DLD1 (cell line): ENCODE data around the gene PKD2L1.
"Not testable (repeated sequence)": the region's sequence is repeated elsewhere in the genome, so short reads cannot be mapped to it uniquely, and the experiment has no call there.

Experiments
- in situ Hi-C: cut with HindIII; loops from 2 replicates; pipeline ENCODE4 v1.10.0; 2017; ENCODE audit warnings: low sequenced_read_pairs

Gene PKD2L1

GRCh38 chr10:100291356-100291755 lies 38.7 kb downstream of the PKD2L1 start:
- in situ Hi-C loops, result no loop called here

DNA sequence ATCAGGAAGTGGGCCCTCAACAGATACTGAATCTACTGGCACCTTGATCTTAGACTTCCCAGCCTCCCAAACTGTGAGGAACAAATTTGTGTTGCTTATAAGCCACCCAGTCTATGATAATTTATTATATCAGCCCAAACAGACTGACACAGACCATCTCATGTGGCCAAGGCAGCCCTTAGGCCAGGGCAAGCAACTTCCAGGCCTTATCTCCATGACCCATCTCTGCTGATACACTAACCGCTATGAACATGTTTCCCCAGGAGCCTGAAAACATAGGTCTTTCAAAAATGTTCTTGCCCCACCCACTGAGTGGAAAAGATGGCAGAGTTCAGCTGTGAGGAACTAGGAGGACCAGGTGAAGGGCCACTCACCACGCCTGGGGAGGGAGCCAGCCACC lies 40.4 kb downstream of the PKD2L1 start:
- in situ Hi-C loops, result no loop called here

DNA sequence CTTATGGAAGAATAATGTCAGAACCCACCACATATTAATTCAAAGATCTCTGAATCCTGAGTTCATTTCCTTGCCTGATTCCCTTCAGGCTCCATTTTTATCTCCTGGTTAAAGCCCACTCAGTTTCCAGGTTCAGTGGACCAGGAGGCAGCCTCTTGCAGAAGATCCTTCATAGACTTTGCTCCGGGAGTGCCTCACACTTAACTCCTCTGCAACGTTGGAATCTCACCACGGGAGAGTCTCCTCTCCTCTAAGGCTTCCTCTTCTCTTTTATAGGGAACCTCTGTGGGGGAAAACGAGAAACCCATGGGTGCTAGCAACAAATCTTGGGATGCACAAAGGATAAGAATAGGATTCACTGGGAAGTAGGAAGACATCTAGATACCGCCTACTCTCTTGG lies 41.8 kb downstream of the PKD2L1 start:
- in situ Hi-C loops, result no loop called here

DNA sequence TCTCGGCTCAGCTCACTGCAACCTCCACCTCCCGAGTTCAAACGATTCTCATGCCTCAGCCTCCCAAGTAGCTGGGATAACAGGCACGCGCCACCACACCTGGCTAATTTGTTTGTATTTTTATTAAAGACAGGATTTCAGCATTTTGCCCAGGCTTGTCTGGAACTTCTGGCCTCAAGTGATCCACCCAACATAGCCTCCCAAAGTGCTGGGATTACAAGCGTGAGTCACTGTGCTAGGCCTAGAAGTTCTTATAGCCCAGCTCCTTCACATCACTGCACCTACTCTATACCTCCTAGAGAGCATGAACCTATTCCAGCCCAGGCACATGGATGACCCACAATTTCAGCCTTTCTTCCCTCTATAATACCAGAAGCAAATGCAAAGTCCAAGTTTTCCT lies 42.3 kb downstream of the PKD2L1 start:
- in situ Hi-C loops, result no loop called here

DNA sequence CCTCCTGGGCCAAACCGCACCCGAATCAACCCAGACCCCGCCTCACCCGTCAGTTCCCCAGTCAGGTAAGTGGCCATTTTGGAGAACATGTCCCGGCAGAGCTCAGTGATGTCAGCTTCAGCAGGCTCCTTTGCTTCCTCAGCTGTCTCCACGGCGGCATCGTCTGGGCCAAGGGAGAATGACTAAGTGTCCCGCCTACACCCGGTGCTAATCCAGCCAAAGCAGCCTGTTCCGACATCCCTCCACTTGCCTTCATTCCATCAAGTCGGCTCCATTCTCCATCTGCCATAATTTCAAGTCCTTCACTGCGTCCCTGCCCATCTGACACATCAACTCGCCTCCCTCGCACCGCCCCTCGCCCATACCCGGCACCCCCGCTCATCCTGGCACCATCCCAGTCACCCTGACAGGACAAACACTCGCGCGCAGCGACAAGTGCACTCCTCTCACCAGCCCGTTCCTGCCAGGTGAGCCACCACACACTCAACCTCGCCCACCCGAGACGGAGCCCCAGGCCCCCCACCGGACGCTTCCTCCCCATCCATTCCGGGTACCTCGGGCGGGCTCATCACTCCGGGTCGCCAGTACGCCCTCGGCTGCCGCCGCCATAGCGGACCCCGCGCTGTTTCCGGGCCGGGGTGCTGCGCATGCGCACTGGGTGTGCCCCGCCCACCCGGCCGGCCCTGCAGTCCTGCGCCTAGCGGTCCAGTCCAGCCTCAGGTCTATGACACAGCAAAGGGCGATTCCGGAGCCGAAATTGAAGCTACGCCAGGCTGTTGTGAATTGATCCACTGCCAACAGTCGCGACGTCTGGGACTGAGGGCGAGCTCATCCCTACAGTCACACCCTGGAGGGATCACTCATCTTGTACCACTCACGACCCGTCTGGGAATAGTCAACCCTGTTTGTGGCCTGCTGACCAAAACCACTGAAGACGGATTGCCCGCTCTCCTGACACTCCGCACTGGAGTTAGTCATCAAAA lies 43.7 kb downstream of the PKD2L1 start, which contains the start of gene BLOC1S2:
Gene BLOC1S2, minus strand, starts transcription at position 630 of the 983 bp plus-strand sequence. Its CDS starts 21 bp downstream, at position 609.
- in situ Hi-C loops, result no loop called here

GRCh38 chr10:100285326-100285725 lies 44.7 kb downstream of the PKD2L1 start:
- in situ Hi-C loops, result not testable (repeated sequence)

DNA sequence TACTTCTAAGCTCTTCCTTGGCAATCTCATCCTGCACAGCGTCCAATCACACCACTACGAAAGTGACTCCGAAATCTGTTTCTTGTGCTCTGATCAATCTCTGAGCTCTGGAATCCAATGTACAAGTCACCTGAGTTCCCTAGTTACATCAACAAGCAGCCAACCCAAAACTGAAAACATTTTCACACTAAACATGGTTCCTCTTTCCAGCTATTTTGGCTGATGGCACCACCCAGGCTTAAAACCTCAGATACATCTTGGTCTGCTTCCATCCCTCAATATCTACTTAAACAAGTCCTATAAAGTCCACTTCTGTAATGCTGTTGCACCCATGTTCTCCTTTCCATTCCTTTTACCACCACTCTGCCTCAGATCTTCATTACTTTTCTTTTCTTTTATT lies 47.1 kb downstream of the PKD2L1 start:
- in situ Hi-C loops, result no loop called here

GRCh38 chr10:100276971-100277370 lies 53.1 kb downstream of the PKD2L1 start:
- in situ Hi-C loops, result not testable (repeated sequence)

DNA sequence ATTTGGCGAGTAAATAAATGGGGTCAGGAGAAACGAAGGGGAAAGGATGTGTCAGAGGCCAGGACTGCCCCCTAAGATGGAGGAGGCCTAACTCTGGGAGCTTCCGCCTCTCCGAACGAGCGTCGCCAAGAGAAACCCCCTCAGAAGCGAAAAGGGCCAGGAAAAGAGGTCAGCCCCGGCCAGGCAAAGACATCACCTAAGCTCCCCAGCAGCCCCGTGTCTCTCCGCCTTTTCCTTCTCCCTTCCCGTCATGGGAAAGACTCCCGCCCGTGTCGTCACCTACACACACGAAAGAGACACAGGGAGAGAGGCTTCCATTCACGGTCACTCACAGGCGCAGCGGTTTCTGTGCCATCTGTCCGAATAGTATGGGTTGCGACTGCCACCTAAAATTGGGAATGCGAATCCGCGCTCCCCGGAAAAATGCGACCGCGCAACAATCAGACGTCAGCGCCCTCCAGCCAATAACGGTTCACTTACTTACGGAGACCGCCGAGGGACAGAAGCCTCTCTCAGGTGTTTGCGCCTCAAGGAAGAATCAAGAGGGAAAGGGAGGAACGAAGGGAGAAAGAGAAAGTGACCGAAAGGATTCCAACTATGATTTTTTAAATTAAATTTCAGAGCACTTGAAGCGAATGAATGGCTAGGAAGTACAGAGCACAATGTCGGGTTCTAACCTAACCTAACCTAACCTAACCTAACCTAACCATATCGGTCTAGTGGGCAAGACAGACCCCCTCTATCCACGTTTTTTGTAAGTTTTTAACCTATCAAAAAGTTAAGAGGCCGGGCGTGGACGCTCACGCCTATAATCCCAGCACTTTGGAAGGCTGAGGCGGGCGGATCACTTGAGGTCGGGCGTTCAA lies 62.6 kb downstream of the PKD2L1 start, which contains the start of gene CWF19L1:
Gene CWF19L1, minus strand, starts transcription at position 400 of the 866 bp plus-strand sequence. Its CDS starts 45 bp downstream, at position 355.
- in situ Hi-C loops, result no loop called here

DNA sequence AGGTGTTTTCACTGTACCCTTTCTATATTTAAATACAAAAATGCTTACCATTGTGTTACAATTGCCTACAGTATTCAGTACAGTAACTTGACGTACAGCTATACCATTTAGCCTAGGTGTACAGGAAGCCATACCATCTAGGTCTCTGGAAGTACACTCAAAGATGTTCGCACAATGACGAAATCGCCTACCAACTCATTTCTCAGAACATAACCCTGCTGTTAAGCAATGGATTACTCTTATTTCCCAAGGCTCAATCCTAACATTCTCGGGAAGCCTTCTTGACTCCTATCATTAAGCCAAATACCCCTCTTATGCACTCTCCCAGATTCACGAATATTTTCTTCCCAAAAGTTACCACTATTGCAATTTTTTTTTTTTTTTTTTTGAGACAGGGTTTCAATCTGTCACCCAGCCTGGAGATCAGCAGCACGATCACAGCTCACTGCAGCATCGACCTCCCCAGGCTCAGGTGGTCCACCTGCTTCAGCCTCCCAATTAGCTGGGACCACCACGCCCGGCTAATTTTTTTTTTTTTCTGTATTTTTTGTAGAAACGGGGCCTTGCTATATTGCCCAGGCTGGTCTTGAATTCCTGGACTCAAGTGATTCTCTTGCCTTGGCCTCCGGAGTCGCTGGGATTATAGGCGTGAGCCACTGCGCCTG lies 64.1 kb downstream of the PKD2L1 start:
- in situ Hi-C loops, result no loop called here

- in situ Hi-C loops, result no loop called here
Observed at GRCh38 chr10:100254191-100254590, 75.8 kb downstream of the PKD2L1 start.

GRCh38 chr10:100253041-100253440 lies 77.0 kb downstream of the PKD2L1 start:
- in situ Hi-C loops, result no loop called here

DNA sequence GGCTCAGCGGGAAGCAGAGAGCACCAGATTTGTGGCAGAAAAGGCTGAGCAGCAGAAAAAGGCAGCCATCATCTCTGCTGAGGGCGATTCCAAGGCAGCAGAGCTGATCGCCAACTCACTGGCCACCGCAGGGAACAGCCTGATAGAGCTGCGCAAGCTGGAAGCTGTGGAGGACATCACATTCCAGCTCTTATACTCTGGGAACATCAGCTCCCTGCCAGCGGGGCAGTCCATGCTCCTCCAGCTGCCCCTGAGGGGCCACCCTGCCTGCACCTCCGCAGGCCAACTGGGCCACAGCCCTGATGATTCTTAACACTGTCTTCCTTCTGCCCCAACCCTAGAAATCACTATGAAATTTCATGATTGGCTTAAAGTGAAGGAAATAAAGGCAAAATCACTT lies 81.2 kb downstream of the PKD2L1 start:
- in situ Hi-C loops, result no loop called here

DNA sequence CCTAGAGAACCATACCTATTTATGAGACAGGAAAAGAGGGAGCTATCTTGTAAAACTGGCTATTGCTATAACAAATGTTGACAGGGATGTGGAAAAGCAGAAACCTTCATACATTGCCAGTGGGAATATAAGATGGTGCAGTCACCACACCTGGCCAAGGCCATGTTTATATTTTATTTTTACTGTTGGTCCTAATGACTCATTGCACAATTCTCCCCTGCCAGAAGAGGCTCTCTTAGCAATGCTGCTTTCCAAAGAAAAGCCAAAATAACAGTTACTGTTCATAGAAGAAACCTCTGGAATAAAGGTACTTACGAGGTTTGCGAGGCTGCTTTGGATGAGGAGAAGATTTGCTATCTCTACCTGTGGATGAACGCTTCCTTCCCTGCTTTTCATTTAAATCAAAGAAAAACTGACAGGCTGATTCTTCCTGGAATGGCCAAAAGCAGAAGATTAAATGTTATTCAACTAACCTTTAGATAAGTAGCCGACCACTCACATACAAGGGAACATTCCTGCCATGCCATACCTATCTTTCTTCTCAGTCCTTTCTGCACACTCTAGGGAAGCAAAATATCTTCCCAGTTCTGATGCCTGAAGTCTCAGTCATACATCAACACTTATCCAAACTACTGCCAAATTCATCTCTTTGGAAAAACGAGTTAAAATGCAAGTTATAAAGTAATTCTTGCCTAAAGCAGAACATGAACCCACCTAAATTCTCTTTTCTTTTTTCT lies 84.4 kb downstream of the PKD2L1 start:
- in situ Hi-C loops, result no loop called here

DNA sequence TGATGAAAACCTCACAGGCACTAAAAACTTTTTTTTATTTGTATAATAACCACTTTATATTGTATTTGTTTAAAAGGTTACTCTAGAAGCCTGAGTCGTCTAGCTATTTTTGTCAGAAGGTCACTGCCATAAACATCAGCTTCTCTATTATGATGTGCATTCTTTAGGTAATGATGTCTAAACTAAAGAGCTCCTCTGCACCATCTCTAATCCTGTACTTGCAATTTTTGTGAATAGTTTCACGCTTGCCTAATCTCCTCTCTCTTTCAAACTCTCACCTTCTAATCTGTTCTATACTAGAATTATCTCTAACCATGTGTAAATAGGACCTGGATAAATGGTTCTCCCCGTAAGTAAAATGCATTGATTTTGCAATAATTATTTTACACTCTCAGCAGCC lies 90.2 kb downstream of the PKD2L1 start:
- in situ Hi-C loops, result no loop called here

DNA sequence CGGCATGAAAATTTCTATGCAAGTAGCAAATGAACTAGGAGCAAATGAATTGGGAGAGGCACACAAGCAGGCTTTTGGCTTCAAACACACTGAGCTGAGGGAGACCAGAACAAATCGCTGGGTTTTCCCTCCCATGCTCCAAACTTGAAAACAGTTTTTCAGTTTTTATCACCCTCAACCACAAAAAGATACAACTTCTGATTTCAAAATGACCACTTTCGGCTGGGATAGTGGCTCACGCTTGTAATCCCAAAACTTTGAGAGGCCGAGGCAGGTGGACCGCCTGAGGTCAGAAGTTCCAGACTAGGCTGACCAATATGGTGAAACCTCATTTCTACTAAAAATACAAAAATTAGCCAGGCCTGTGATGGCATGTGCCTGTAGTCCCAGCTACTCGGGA lies 91.6 kb downstream of the PKD2L1 start:
- in situ Hi-C loops, result no loop called here
